ENCODE data around the gene TMEM164. TPM values are rescaled to one million over a fixed set of nuclear protein-coding genes. Genes with fewer than 3 reads are reported as not detected.

TMEM164 gene
- total and polyA plus RNA-seq, 2 donors (not counting 1 experiment from before 2014, with no cell fraction given), result 5.7 to 10.2 TPM

- no peaks in the 10 kb centered on the region for H3K4me1 ChIP-seq (ENCODE audit: control insufficient read depth, extremely low read depth, insufficient read depth, low read length)
- no peaks in the 10 kb centered on the region for H3K9me3 ChIP-seq (ENCODE audit: control insufficient read depth, insufficient read depth, low read depth, low read length)
- TF ChIP-seq CTCF (conservative IDR thresholded peaks at IDR 0.05 in 1 of 2, IDR thresholded peaks at IDR 0.05 in 1 of 2; ENCODE audit: low read depth in 1 of 2, low read length in 2 of 2), result no peak
- no peak for TF ChIP-seq EZH2 (IDR thresholded peaks at IDR 0.05; ENCODE audit: low read length, missing control alignments)
- H3K27ac ChIP-seq (ENCODE audit: insufficient read depth, low read length), result no peak overlapping the region
- H3K9ac ChIP-seq (ENCODE audit: insufficient read depth, low read length), result no peak overlapping the region
- H3K79me2 ChIP-seq (ENCODE audit: control insufficient read depth, insufficient read depth, low read length), result no peaks in the 10 kb centered on the region
- no peaks in the 10 kb centered on the region for H3K36me3 ChIP-seq (ENCODE audit: control insufficient read depth, insufficient read depth, low read length)
- H3K27me3 ChIP-seq (ENCODE audit: control insufficient read depth, insufficient read depth, low read length), result no peaks in the 10 kb centered on the region
- H3K4me3 ChIP-seq (replicated peaks in 1 of 4; ENCODE audit: control extremely low read depth in 1 of 4, insufficient read depth in 1 of 4, low read depth in 3 of 4, low read length in 4 of 4), result no peak overlapping the region
- H3K4me2 ChIP-seq (ENCODE audit: extremely low read depth, insufficient read depth, low read length), result no peak overlapping the region
- no peak overlapping the region for H2AFZ ChIP-seq (ENCODE audit: low read length)
- DNase-seq (ENCODE audit: low read depth in 2 of 2), result no peak
- H4K20me1 ChIP-seq (ENCODE audit: control insufficient read depth, extremely low read depth, insufficient read depth, low read length), result no peaks in the 10 kb centered on the region
Measured at GRCh38 chrX:110050901-110051300, 48.0 kb downstream of the TMEM164 start.

- TF ChIP-seq CTCF (conservative IDR thresholded peaks at IDR 0.05 in 1 of 2, IDR thresholded peaks at IDR 0.05 in 1 of 2; ENCODE audit: low read depth in 1 of 2, low read length in 2 of 2) (no peak), EZH2 (IDR thresholded peaks at IDR 0.05; ENCODE audit: low read length, missing control alignments) (no peak)
- H2AFZ ChIP-seq (ENCODE audit: low read length), result no peak overlapping the region
- peak in 1 of 2 donors; percentile 34 for DNase-seq (ENCODE audit: low read depth in 2 of 2)
- no peaks in the 10 kb centered on the region for H3K4me1 ChIP-seq (ENCODE audit: control insufficient read depth, extremely low read depth, insufficient read depth, low read length)
- no peak overlapping the region for H3K27ac ChIP-seq (ENCODE audit: insufficient read depth, low read length)
- no peak overlapping the region for H3K4me3 ChIP-seq (replicated peaks in 1 of 4; ENCODE audit: control extremely low read depth in 1 of 4, insufficient read depth in 1 of 4, low read depth in 3 of 4, low read length in 4 of 4)
- H3K36me3 ChIP-seq (ENCODE audit: control insufficient read depth, insufficient read depth, low read length), result no peaks in the 10 kb centered on the region
- H3K9me3 ChIP-seq (ENCODE audit: control insufficient read depth, insufficient read depth, low read depth, low read length), result no peaks in the 10 kb centered on the region
- H3K27me3 ChIP-seq (ENCODE audit: control insufficient read depth, insufficient read depth, low read length), result no peaks in the 10 kb centered on the region
- H3K4me2 ChIP-seq (ENCODE audit: extremely low read depth, insufficient read depth, low read length), result no peak overlapping the region
- no peaks in the 10 kb centered on the region for H4K20me1 ChIP-seq (ENCODE audit: control insufficient read depth, extremely low read depth, insufficient read depth, low read length)
- H3K9ac ChIP-seq (ENCODE audit: insufficient read depth, low read length), result no peak overlapping the region
- H3K79me2 ChIP-seq (ENCODE audit: control insufficient read depth, insufficient read depth, low read length), result no peaks in the 10 kb centered on the region
Measured at GRCh38 chrX:110051559-110051958, 48.6 kb downstream of the TMEM164 start.

- no peak overlapping the region for H3K4me3 ChIP-seq (replicated peaks in 1 of 4; ENCODE audit: control extremely low read depth in 1 of 4, insufficient read depth in 1 of 4, low read depth in 3 of 4, low read length in 4 of 4)
- H4K20me1 ChIP-seq (ENCODE audit: control insufficient read depth, extremely low read depth, insufficient read depth, low read length), result no peaks in the 10 kb centered on the region
- TF ChIP-seq CTCF (conservative IDR thresholded peaks at IDR 0.05 in 1 of 2, IDR thresholded peaks at IDR 0.05 in 1 of 2; ENCODE audit: low read depth in 1 of 2, low read length in 2 of 2), result no peak
- TF ChIP-seq EZH2 (IDR thresholded peaks at IDR 0.05; ENCODE audit: low read length, missing control alignments), result no peak
- DNase-seq (ENCODE audit: low read depth in 2 of 2), result no peak
- no peak overlapping the region for H3K27ac ChIP-seq (ENCODE audit: insufficient read depth, low read length)
- no peaks in the 10 kb centered on the region for H3K36me3 ChIP-seq (ENCODE audit: control insufficient read depth, insufficient read depth, low read length)
- H3K4me2 ChIP-seq (ENCODE audit: extremely low read depth, insufficient read depth, low read length), result no peak overlapping the region
- H3K27me3 ChIP-seq (ENCODE audit: control insufficient read depth, insufficient read depth, low read length), result no peaks in the 10 kb centered on the region
- H2AFZ ChIP-seq (ENCODE audit: low read length), result no peak overlapping the region
- no peaks in the 10 kb centered on the region for H3K4me1 ChIP-seq (ENCODE audit: control insufficient read depth, extremely low read depth, insufficient read depth, low read length)
- no peaks in the 10 kb centered on the region for H3K9me3 ChIP-seq (ENCODE audit: control insufficient read depth, insufficient read depth, low read depth, low read length)
- no peak overlapping the region for H3K9ac ChIP-seq (ENCODE audit: insufficient read depth, low read length)
- H3K79me2 ChIP-seq (ENCODE audit: control insufficient read depth, insufficient read depth, low read length), result no peaks in the 10 kb centered on the region
Measured at GRCh38 chrX:110052303-110052702, 49.4 kb downstream of the TMEM164 start.
